NCI-H1417 (cell line): ENCODE results near the gene WDR44.
"Not testable (repeated sequence)": the region's sequence is repeated elsewhere in the genome, so short reads cannot be mapped to it uniquely, and the experiment has no call there.

ENCODE experiments used
- DNase-seq, 3 experiments: peaks; one replicate each; lab custom pipeline; 2025; lab: John Stamatoyannopoulos, UW

Gene WDR44

GRCh38 chrX:118356154-118356701, 10.3 kb downstream of the WDR44 start:
- DNase-seq = no peak

- no peak for DNase-seq
These were observed 14.7 kb downstream of the WDR44 start for GRCh38 chrX:118360429-118361125.

GRCh38 chrX:118364261-118364660, 18.4 kb downstream of the WDR44 start:
- no peak for DNase-seq

GRCh38 chrX:118367338-118367737, 21.4 kb downstream of the WDR44 start:
- no peak for DNase-seq

GRCh38 chrX:118368398-118368797, 22.5 kb downstream of the WDR44 start:
- DNase-seq = no peak

- no peak for DNase-seq
These were observed 25.2 kb downstream of the WDR44 start for GRCh38 chrX:118370921-118371624.

GRCh38 chrX:118373538-118373937, 27.6 kb downstream of the WDR44 start:
- DNase-seq = peak in 2 of 3 experiments; percentile 8 to 65

GRCh38 chrX:118383120-118383519, 37.2 kb downstream of the WDR44 start:
- DNase-seq = no peak

GRCh38 chrX:118392716-118393115, 46.8 kb downstream of the WDR44 start:
- DNase-seq = no peak

GRCh38 chrX:118396113-118396512, 50.2 kb downstream of the WDR44 start:
- DNase-seq = no peak

GRCh38 chrX:118418811-118419251, 72.9 kb downstream of the WDR44 start:
- no peak for DNase-seq

- no peak for DNase-seq
These were observed 74.6 kb downstream of the WDR44 start for GRCh38 chrX:118420462-118420861.

- DNase-seq = no peak
These were observed 77.7 kb downstream of the WDR44 start for GRCh38 chrX:118423558-118423957.

- DNase-seq = no peak
These were observed 86.9 kb downstream of the WDR44 start for GRCh38 chrX:118432799-118433198.

- DNase-seq = no peak
These were observed 91.4 kb downstream of the WDR44 start for GRCh38 chrX:118437283-118437682.

GRCh38 chrX:118448273-118448783, 102.4 kb downstream of the WDR44 start:
- no peak for DNase-seq

GRCh38 chrX:118455013-118455412, 109.1 kb downstream of the WDR44 start:
- peak in 2 of 3 experiments; percentile 4 to 13 for DNase-seq

GRCh38 chrX:118459494-118459893, 113.6 kb downstream of the WDR44 start:
- DNase-seq = peak in 2 of 3 experiments; percentile 11 to 60

GRCh38 chrX:118464501-118464900, 118.6 kb downstream of the WDR44 start:
- DNase-seq = no peak

- DNase-seq = no peak
These were observed 122.2 kb downstream of the WDR44 start for GRCh38 chrX:118468122-118468521.

GRCh38 chrX:118470721-118471347, 124.9 kb downstream of the WDR44 start:
- DNase-seq = not testable (repeated sequence)

GRCh38 chrX:118474586-118474985, 128.7 kb downstream of the WDR44 start:
- no peak for DNase-seq
